H9 (cell line): ENCODE measurements around the gene SRCAP. TPM values are rescaled to one million over a fixed set of nuclear protein-coding genes. Genes with fewer than 3 reads are reported as not detected.
A peak's percentile ranks its signal among the peaks of the same experiment; 100 is the strongest.

ENCODE experiments used
- DNase-seq: peaks from one replicate; pipeline ENCODE4 v3.0.0-alpha.2; 2017
- H2AFZ ChIP-seq: one replicate; pipeline ENCODE4 v1.6.1; 2013; ENCODE audit warnings: mild to moderate bottlenecking, low read length, control low read depth, moderate library complexity
- H2AK5ac ChIP-seq: 2 replicates; pipeline ENCODE4 v1.6.1; 2013; ENCODE audit warnings: low read length, control low read depth, mixed read lengths; ENCODE audit not compliant: insufficient read length
- H2BK120ac ChIP-seq: one replicate; pipeline ENCODE4 v1.6.1; 2013; ENCODE audit warnings: low read depth, mild to moderate bottlenecking, low read length, control low read depth, inconsistent platforms; ENCODE audit not compliant: poor library complexity, severe bottlenecking
- H2BK12ac ChIP-seq: 2 replicates; pipeline ENCODE4 v1.6.1; 2013; ENCODE audit warnings: low read length, control low read depth, mixed read lengths, low read depth; ENCODE audit not compliant: insufficient read length
- H2BK15ac ChIP-seq: 2 replicates; pipeline ENCODE4 v1.6.1; 2013; ENCODE audit warnings: low read depth, low read length, control low read depth
- H2BK20ac ChIP-seq: one replicate; pipeline ENCODE4 v1.6.1; 2013; ENCODE audit warnings: low read depth, mild to moderate bottlenecking, low read length, control low read depth, inconsistent platforms; ENCODE audit not compliant: poor library complexity, severe bottlenecking
- H2BK5ac ChIP-seq: 2 replicates; pipeline ENCODE4 v1.6.1; 2013; ENCODE audit warnings: low read length, control low read depth, mixed read lengths; ENCODE audit not compliant: insufficient read length
- H3K14ac ChIP-seq: 2 replicates; pipeline ENCODE4 v1.6.1; 2013; ENCODE audit warnings: low read length, control low read depth; ENCODE audit not compliant: insufficient read depth
- H3K18ac ChIP-seq: 2 replicates; pipeline ENCODE4 v1.6.1; 2013; ENCODE audit warnings: low read depth, mild to moderate bottlenecking, mixed read lengths, low read length, control low read depth; ENCODE audit not compliant: insufficient read length
- H3K23ac ChIP-seq: 2 replicates; pipeline ENCODE4 v1.6.1; 2013; ENCODE audit warnings: low read length, control low read depth, mixed read lengths, low read depth; ENCODE audit not compliant: insufficient read length
- H3K23me2 ChIP-seq: 2 replicates; pipeline ENCODE4 v1.6.1; 2013; ENCODE audit warnings: low read depth, mild to moderate bottlenecking, mixed read lengths, low read length, control low read depth; ENCODE audit not compliant: insufficient read length, poor library complexity, severe bottlenecking
- H3K27ac ChIP-seq: 2 replicates; pipeline ENCODE4 v1.5.1; 2013; ENCODE audit warnings: low read length, control low read depth, mixed read lengths, low read depth; ENCODE audit not compliant: insufficient read length
- H3K27me3 ChIP-seq: 2 replicates; pipeline ENCODE4 v1.6.1; 2013; ENCODE audit warnings: low read length, control low read depth, inconsistent platforms; ENCODE audit not compliant: insufficient read depth
- H3K4ac ChIP-seq: 2 replicates; pipeline ENCODE4 v1.6.1; 2013; ENCODE audit warnings: low read depth, mild to moderate bottlenecking, control low read depth, inconsistent platforms, low read length, moderate library complexity
- H3K4me1 ChIP-seq: 2 replicates; pipeline ENCODE4 v1.6.1; 2013; ENCODE audit warnings: low read length, control low read depth, inconsistent platforms; ENCODE audit not compliant: insufficient read depth
- H3K4me2 ChIP-seq: 2 replicates; pipeline ENCODE4 v1.6.1; 2013; ENCODE audit warnings: low read length, control low read depth, mixed read lengths; ENCODE audit not compliant: insufficient read length, insufficient read depth
- H3K56ac ChIP-seq: 2 replicates; pipeline ENCODE4 v1.6.1; 2013; ENCODE audit warnings: low read depth, mild to moderate bottlenecking, mixed read lengths, low read length, control low read depth; ENCODE audit not compliant: insufficient read length
- H3K79me1 ChIP-seq: 2 replicates; pipeline ENCODE4 v1.6.1; 2013; ENCODE audit warnings: low read depth, mild to moderate bottlenecking, moderate library complexity, low read length, control low read depth, inconsistent platforms; ENCODE audit not compliant: insufficient read depth, poor library complexity, severe bottlenecking
- H3K79me2 ChIP-seq: 2 replicates; pipeline ENCODE4 v1.6.1; 2013; ENCODE audit warnings: low read length, control low read depth, inconsistent platforms; ENCODE audit not compliant: insufficient read depth
- H3K9ac ChIP-seq: 2 replicates; pipeline ENCODE4 v1.6.1; 2013; ENCODE audit warnings: low read length, control low read depth, mixed read lengths; ENCODE audit not compliant: insufficient read length; ENCODE audit errors: extremely low read depth
- H3K9me3 ChIP-seq: one replicate; pipeline ENCODE4 v1.6.1; 2013; ENCODE audit warnings: low read depth, low read length, inconsistent platforms; ENCODE audit not compliant: control insufficient read depth
- H3T11ph ChIP-seq: one replicate; pipeline ENCODE4 v1.6.1; 2013; ENCODE audit warnings: mild to moderate bottlenecking, low read length, control low read depth, inconsistent platforms
- H4K20me1 ChIP-seq: one replicate; pipeline ENCODE4 v1.6.1; 2013; ENCODE audit not compliant: control insufficient read depth, insufficient read length, insufficient read depth
- H4K5ac ChIP-seq: 2 replicates; pipeline ENCODE4 v1.6.1; 2013; ENCODE audit warnings: low read depth, mild to moderate bottlenecking, mixed read lengths, low read length, control low read depth; ENCODE audit not compliant: insufficient read length
- H4K8ac ChIP-seq: replicated peaks from 2 replicates; pipeline ENCODE4 v1.6.1; 2013; ENCODE audit warnings: low read length, control low read depth, mixed read lengths, low read depth; ENCODE audit not compliant: insufficient read length
- H4K91ac ChIP-seq: 2 replicates; pipeline ENCODE4 v1.6.1; 2013; ENCODE audit warnings: low read depth, mild to moderate bottlenecking, moderate library complexity, mixed read lengths, low read length, control low read depth; ENCODE audit not compliant: insufficient read length
- H3K27ac Mint-ChIP-seq, 3 experiments: 2 replicates in 2 of 3; 3 replicates in 1 of 3; pipeline ENCODE4 v1.8.0; 2020 to 2021; ENCODE audit warnings: mixed read lengths in 3 of 3, mild to moderate bottlenecking in 1 of 3, moderate library complexity in 1 of 3
- H3K27me3 Mint-ChIP-seq: 2 replicates; pipeline ENCODE4 v1.8.0; 2021; ENCODE audit warnings: low read depth, mild to moderate bottlenecking, moderate library complexity, mixed read lengths
- H3K36me3 Mint-ChIP-seq, 3 experiments: 2 replicates in 2 of 3; 3 replicates in 1 of 3; pipeline ENCODE4 v1.8.0; 2020 to 2021; ENCODE audit warnings: low read depth in 3 of 3, mixed read lengths in 3 of 3; ENCODE audit not compliant: insufficient read depth in 1 of 3
- H3K4me1 Mint-ChIP-seq, 2 experiments: 2 replicates each; pipeline ENCODE4 v1.8.0; 2020; ENCODE audit warnings: mixed read lengths in 2 of 2
- H3K4me3 Mint-ChIP-seq, 2 experiments: 2 replicates in 1 of 2; 3 replicates in 1 of 2; pipeline ENCODE4 v1.8.0; 2020 to 2021; ENCODE audit warnings: mild to moderate bottlenecking in 2 of 2, mixed read lengths in 2 of 2, moderate library complexity in 1 of 2
- H3K9me3 Mint-ChIP-seq, 2 experiments: 2 replicates in 1 of 2; 3 replicates in 1 of 2; pipeline ENCODE4 v1.8.0; 2020; ENCODE audit warnings: mild to moderate bottlenecking in 2 of 2, mixed read lengths in 2 of 2, moderate library complexity in 1 of 2
- WGBS: extraction: QIAGEN DNeasy Blood & Tissue Kit; methylation state at CpG from one replicate; pipeline ENCODE4 v1.1.7; 2013; ENCODE audit warnings: missing lambda C conversion rate, low lambda C conversion rate, mixed read lengths; ENCODE audit not compliant: insufficient read length; ENCODE audit errors: extremely low coverage; 5-methylcytosine and 5-hydroxymethylcytosine counted together
- total RNA-seq: library from RNA; stranded (reverse); gene quantifications from 2 replicates; pipeline ENCODE4 v1.2.1, GENCODE V29; 2021
- TF ChIP-seq, protein P1 (sequence below): fragments of 200-600 bp; sonication (generic); conservative IDR thresholded peaks from 3 replicates; pipeline ENCODE4 v1.8.0; 2021; ENCODE audit warnings: antibody characterized with exemption, mild to moderate bottlenecking

Gene SRCAP
- total RNA-seq, 1 experiment from 2014 or later = 63.1 TPM

DNA sequence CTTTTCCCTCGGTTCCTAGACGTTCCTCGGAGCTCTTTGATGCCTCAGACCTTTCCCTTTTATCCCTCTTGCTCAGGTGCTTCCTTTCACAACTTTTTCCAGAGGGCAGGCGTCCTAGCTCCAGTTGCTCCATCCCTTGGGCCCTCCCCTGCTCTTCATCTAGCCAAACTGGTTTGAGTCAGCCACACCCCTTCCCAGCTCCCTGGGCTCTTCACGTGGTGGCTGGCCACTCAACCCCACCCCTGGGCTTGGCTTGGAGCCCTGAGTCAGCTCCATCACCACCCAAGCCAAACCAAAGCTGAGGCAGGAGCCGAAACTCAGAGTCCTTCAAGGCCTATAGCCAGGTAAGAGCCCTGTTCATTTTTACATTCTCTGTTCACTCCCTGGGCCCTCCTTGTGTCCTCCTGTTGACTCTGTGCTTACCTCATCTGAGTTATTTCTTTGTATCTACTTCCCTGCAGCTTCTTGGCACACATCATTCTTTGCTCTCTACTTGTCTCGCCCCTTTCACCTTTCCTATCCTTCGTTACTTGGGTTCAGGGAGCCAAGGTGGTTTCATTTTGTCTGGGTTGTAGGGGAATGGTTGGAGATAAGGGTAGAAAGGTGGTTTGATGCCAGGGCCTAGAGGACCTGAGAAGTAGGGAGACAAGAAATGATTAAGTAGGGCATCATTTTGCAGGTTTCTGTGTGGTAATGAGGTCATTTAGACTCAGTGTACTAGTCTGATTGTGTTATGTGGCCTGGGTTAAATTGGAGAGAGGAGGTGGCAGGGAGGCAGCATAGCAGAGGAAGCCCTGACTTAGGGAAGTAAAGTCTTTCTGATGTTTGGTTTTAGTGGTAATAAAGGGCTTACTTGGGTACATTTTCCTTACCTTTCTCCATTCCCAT, 41.6 kb downstream of the SRCAP start:
- Histone ChIP-seq H2BK15ac (no peak overlapping the region), H3K79me2 (no peaks in the 10 kb centered on the region), H2AK5ac (no peak overlapping the region), H3K27me3 (no peaks in the 10 kb centered on the region), H2AFZ (no peak overlapping the region), H3K4me2 (no peak overlapping the region), H3K56ac (no peak overlapping the region), H4K8ac (no peak overlapping the region), H2BK120ac (no peak overlapping the region), H4K91ac (no peak overlapping the region), H3K23me2 (no peaks in the 10 kb centered on the region), H3K14ac (no peak overlapping the region), H3T11ph (no peak overlapping the region), H3K23ac (no peak overlapping the region), H4K20me1 (no peaks in the 10 kb centered on the region), H3K18ac (no peak overlapping the region), H2BK20ac (no peak overlapping the region), H3K4ac (no peak overlapping the region), H3K9ac (no peak overlapping the region), H2BK5ac (no peak overlapping the region), H3K79me1 (no peaks in the 10 kb centered on the region), H3K27ac (no peak overlapping the region), H3K4me1 (no peaks in the 10 kb centered on the region), H2BK12ac (no peak overlapping the region), H4K5ac (no peak overlapping the region), H3K9me3 (no peaks in the 10 kb centered on the region)
- H3K9me3 Mint-ChIP-seq = no peaks in the 10 kb centered on the region
- H3K27ac Mint-ChIP-seq = peak overlapping the region in 2 of 3 experiments; percentile 86 to 93; a peak in 4 of 7 replicates
- H3K27me3 Mint-ChIP-seq = no peaks in the 10 kb centered on the region
- WGBS = no CpG with 5 or more reads among the region's 8 CpGs
- H3K36me3 Mint-ChIP-seq = peaks cover 23 to 74% (median 55%) of the 10 kb centered on the region in 3 experiments; a peak in 6 of 7 replicates
- DNase-seq = peak; percentile 89
- TF ChIP-seq, protein P1, sequence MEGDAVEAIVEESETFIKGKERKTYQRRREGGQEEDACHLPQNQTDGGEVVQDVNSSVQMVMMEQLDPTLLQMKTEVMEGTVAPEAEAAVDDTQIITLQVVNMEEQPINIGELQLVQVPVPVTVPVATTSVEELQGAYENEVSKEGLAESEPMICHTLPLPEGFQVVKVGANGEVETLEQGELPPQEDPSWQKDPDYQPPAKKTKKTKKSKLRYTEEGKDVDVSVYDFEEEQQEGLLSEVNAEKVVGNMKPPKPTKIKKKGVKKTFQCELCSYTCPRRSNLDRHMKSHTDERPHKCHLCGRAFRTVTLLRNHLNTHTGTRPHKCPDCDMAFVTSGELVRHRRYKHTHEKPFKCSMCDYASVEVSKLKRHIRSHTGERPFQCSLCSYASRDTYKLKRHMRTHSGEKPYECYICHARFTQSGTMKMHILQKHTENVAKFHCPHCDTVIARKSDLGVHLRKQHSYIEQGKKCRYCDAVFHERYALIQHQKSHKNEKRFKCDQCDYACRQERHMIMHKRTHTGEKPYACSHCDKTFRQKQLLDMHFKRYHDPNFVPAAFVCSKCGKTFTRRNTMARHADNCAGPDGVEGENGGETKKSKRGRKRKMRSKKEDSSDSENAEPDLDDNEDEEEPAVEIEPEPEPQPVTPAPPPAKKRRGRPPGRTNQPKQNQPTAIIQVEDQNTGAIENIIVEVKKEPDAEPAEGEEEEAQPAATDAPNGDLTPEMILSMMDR = no peak
- H3K4me3 Mint-ChIP-seq = no peak overlapping the region; a peak in 1 of 5 replicates
- peaks cover 10 to 17% of the 10 kb centered on the region in 2 experiments for H3K4me1 Mint-ChIP-seq
